Stimulated activated CD4-positive, alpha-beta T cell treated with anti-CD3 and anti-CD28 coated beads, Interleukin-2, amount 100 ng/mL, for 24 hours (primary cell): ENCODE results near the gene NYAP2.

Experiments used
- DNase-seq, 2 donors: peaks; one replicate each; pipeline ENCODE4 v3.0.0-alpha.2; 2020

NYAP2 gene

DNA sequence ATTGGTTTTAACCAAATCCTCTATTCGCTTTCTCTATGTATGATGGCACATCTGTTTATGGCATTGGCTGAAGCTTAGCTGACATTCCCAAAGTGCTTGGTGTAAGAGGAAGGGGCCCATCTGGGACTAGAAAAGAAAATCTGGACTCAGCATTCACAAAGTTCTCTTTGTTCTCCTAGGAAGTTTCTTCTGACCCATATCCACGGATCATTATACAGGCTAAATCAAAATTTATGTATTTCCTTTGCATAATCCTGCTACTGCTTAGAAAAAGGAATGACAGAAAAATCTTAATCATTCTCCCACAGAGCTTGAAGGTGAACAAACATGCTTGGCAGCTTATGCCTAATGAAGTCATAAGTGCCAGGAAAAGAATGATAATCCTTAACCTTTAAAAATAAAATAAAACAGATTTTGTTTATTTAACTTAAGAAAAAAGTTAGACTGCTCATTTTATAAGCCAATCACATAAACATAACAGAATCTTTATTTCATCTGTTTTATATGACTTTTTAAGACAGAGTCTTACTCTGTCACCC lies 88.4 kb downstream of the NYAP2 start:
- DNase-seq: no peak

DNA sequence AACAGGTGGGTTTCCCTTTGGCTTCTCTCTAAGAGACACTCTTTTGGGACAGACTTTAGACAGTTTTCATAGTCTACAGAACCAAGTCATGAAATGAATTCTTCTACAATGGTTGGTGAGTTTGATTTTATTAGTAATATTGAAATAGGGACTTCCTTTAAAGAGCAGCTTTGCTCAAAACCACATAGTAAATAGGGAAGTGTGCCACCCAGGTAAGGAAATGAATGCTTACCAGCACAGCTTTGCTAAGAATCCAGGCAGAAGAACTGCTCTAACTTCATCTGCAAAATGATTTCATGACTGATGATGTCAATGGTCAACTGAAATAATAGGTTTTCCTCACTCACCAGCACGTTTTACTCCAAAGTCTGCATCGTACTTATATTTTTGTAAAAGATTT lies 89.2 kb downstream of the NYAP2 start:
- no peak for DNase-seq

DNA sequence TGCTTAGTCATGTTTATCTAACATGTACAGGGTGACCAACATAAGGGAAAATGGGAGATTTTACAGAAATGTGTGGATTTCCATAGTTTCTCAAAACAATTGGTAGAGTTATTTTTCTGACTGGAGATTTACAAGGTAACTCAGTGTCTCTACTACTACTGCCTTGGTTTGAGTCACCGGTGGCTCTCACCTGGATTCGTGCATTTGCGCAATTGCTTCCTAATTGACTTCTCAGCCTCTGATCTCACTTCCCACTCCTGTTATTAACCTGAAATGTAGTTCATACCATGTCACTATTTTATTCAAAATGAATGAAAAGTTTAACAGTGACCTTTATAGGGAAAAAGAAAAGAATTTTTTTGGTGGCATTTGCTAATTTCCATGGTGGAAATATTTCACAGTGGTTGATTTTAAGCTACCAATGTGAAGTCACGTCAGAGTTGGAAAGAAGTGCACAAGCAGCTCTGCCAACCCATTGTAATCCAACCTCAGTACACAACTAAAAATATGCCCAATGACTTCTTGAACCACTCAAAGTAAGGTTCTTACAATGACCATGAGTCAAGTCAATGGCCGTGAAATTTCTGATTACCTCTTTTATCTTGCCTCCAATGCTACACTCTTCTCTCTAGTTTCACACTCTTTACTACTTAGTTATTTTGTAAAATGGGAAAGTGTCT lies 94.0 kb downstream of the NYAP2 start:
- no peak for DNase-seq

DNA sequence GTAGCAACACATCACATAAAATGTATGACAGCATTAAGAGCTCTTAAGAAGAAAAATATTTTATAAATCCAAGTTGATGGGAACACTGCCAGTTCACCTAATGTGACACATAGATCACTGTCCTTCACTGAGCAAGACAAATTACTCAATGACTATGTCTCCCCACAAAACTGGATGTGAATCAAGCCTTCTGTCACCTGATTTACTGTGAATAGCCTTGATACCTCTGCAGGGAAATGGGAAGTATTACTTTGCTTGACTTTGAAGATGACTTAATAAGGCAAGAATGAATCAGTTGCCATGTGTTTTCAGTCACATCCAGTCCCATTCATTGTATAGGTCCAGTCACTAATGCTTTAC lies 94.6 kb downstream of the NYAP2 start:
- DNase-seq: no peak

DNA sequence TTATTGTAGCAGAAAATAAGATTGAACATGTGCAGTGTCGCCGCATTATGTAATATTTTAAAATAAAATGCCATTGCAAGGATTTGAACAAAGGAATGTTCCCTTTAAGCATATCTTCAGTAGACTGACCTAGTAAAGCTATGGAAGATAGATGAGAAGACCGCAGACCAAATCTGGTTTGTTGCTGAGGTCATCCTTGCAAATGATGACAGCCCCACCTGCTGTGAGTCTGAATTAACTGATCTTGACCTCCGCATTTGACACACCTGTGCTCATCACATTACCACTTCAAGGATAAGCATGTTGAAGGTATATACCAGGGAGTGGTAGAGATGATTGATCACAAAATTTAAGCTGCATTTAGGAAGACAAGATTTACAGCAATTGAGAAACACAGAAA lies 96.2 kb downstream of the NYAP2 start:
- no peak for DNase-seq

DNA sequence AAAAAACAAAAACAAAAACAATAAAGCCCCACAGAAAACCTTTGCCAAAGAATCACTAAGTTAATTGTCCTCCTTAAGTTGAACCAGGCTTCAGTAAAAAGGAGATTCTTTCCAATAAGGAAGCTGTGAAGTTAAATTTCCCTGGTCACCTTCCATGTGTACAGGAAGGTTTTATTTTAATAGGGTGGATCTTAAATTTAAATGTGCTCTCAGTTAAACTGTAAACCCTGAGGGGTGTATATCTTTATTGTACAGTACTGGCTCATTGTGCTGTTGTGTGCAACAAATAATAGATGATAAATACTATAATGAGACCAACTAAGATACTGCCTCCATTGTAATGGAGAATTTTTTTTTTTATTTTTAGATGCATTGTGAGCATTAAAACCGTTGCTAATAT lies 97.1 kb downstream of the NYAP2 start:
- no peak for DNase-seq

DNA sequence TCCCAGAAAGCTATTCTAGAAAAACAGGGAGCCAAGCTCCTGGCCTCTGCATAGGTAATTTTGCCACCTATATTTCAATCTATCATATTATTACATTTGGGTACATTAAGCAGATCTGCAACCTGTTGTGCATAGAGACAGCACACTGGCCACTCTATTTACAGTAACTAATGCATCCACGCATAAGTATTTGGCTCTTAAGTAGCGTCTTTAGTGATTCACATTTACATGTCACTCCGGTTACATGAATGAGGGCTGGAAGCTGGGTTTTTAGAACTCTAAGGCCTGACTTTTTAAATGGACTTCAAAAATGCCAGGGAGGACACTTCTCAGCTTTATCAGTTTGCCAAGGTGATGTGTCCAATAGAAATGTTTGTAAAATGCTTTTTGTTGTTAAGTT lies 97.7 kb downstream of the NYAP2 start:
- no peak for DNase-seq

DNA sequence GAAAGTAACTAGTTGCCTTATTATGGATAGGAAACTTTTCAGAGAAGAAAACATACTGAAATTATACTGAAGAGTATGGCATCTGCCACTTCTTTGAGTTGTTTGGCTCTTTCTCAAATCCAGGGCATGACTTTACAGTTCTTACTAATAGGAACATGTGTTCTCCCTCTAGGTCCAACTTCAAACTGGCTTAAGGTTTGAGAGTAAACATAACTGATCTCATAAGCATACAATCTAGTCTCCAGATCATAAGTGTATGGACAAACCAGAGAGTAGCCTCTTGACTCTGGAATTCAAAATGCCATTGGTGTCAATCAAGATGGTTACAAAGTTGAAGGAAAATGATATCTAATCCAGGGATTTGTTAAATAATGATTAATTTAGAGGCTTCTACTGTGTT lies 101.5 kb downstream of the NYAP2 start:
- no peak for DNase-seq

DNA sequence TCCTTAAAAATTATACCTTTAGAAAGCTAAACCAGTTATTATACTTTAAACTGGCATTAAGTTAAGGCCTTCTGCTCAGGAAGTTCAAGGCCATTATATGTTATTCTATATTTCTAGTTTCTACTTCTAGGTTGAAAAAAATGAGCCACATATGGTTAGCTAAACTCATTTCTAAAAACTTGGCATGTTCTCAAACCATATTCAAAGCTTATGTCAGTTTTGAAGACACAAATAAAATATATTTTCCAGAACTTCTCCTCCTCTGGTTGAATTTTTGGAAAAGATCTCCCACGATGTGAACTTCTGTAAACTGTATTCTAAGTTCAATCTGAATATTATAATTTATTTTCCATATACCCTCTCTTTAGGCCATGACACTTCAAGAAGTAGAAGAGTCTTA lies 103.5 kb downstream of the NYAP2 start:
- no peak for DNase-seq

DNA sequence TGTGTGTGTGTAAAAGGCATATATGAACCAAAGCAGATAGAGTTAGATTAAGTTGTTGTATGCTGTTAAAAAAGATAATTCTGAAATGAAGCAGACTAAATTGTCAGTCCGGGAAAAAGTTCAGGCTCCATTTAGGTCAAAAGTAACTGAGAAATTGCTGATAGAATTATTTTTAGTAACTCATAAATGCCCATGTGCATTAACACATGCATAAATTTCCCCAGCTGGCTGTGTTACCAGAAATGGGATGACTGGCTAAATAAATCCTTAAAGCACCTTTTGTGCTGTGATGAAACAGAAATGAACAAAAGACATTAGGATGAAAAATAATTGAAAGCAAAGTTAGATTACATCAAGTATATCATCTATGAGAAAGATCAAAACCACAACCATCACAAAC lies 111.3 kb downstream of the NYAP2 start:
- no peak for DNase-seq

DNA sequence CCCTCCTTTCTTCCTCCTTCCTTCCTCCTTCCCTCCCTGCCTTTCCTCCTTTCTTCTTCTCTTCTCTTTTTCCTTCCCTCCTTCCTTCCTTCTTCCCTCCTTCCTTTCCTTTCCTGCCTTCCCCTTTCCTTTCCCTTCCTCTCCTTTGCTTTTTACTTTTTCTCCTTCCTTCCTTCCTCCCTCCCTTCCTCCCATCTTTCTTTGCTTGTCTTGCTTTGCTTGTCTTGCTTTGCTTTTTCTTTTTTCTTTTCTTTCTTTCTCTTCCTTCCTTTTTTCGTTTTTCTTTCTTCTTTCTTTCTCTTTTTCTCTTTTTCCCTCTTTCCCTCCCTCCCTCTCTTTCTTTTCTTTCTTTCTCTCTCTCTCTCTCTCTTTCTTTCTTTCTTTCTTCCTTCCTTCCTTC lies 113.0 kb downstream of the NYAP2 start:
- no peak for DNase-seq

DNA sequence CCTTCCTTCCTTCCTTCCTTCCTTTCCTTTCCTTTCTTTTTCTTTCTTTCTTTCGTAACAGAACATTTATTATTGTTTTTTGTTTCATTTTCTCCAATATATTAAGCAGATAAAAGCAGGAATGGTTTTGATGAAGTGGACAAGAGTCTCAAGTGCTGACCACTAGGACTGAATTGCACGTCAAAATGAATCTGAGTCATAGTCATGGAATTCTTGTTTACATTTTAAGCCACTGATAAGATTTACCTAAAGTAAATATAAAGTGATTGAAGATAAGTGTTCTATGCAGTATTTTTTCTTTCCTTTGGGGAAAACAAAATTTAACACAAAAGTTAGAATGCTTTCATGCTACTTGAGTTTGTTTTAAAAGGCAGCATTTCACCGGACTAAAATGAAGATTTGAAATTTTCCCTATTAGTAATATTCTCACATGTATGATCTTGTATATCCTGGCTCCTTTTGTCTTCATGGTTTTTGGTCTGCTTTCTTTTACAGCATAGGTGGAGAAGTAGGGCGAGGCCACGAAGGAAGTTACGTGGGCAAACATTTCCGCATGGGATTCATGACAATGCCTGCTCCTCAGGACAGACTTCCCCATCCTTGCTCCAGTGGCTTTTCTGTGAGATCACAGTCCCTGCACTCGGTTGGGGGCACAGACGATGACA lies 113.5 kb downstream of the NYAP2 start:
- DNase-seq: no peak

DNA sequence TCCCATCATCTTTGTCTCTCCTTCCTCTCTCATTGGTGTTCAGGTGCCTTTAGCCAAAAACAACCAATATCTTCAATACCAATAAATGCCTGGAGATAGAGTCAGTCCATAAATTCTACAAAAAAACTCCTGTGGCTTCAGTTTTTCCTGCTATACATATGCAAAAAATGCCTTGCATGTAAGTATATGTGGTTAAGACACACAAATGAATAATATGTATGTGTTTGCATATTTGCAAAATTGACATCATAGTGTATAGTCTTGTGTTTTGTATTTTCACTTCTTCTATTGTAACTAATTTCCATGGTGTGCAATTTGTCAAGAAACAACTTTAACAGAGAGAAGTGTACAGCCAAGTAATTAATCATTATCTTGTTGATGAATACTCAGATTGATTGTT lies 115.5 kb downstream of the NYAP2 start:
- DNase-seq: no peak

DNA sequence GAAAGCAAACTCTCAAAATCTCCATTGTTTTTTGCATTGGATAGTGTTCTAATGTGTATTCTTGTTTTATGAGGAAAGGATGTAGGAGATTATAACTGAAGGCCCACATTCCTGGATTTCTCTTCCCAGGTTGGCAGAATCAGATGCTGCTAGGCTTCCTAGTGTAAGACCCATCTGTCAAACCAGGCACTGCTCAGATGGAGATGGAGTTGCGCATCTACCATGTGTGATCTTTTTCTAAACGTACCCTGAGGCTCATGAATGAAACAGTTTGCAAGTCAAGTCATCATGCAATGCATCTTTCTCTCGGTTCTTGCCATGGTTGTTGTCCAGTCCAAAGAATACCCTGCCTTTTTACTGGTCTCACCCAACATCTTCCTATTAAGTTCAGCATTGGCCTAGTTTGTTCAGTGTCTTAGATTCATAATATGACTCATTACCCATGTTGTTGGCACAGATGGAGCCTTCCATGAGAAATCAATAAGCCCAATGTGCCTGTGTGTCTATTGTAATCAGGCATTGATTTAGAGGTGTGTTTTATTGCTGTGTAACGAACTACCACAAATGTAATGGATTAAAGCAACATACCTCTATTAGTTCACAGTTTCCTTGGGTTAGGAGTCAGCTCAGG lies 127.4 kb downstream of the NYAP2 start:
- no peak for DNase-seq

DNA sequence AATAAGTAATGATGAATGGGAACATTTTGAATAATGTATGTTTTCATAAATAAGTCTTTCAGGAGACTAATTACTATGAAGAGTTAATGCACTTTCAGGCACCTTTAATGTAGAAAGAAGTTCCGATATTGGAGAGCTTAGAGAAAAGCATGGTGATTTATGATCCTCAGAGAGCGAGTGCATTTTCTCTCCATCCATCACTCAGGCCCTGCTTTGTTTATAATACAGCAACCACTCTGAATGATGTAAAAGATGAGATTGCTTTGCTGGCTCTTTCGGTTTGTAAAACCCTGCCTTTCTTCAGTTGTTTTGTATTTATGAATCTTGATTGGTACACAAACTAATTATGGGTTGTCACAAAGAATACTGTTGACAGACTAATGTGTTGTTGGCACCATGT lies 132.0 kb downstream of the NYAP2 start:
- no peak for DNase-seq

DNA sequence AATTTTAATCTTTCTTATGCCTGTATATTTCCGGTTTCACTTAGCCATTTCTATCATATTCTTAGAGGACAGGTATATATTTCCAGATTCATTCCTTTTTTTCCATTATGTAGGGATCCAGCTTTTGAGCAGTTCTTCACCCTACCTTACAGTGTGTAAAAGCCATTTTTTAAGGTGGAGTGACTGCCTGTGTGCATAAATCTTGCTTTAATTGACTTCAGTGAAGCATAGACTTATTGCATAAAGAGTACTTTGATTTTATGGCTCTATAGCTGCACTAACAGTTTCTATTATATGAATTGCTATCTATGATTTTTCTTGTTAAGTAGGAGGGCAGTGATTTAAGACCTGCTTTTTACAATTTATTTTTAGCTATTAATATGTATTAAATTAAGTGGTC lies 132.6 kb downstream of the NYAP2 start:
- DNase-seq: no peak

DNA sequence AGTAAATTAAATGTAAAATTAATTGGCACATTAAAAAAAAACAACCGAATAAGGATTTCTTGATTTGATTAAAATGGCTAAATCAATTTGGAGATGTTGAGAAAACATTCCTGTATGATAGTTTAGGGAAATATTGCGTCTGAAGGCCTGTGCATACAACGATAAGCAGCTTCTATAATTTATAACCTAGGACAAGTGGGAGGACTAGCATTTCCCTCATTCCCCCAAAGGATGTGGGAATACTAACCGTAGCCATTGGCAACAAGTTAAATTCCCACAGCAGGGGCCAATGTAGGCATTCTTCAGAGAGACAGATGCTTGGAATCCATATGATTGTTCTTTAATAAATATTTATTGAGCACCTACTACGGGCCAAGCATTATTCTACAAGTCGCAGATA lies 134.5 kb downstream of the NYAP2 start:
- no peak for DNase-seq

DNA sequence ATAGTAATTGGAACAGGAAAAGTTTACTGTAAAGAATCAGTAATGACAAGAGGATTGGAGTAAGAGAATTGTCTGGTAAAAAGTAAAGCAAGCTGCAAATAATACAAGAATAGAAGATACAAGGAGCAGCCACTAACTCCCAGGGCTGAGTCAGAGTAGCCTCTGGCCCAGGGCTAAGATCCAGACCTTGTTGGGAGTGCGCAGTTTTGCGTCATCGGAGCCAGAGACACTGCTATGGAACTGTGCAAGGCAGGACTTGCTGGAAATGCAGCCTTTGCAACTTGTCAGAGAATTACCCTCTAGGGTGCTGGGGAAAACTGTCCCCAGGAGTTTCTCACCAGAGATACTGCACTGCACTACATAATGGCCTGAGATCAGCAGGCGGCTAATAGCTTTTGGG lies 135.2 kb downstream of the NYAP2 start:
- no peak for DNase-seq

DNA sequence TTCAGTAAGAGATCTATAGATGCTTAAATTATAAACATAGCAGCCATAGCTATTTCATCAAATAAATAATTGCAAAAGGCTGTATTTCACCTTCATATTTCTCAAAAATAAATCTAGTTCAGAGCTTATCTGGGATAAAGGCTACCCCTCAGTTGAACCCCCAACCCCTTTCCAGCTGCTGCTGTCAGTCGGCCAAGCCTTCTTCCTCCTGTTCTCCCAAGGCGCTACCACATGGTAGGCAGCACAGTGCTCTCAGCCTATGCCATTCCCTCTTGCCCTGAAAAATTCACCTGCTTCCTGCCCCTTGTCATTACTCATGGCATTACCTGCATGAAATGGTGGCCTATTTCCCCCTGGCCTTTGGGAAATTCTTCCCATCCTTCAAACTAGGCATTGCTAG lies 136.5 kb downstream of the NYAP2 start:
- DNase-seq: no peak

DNA sequence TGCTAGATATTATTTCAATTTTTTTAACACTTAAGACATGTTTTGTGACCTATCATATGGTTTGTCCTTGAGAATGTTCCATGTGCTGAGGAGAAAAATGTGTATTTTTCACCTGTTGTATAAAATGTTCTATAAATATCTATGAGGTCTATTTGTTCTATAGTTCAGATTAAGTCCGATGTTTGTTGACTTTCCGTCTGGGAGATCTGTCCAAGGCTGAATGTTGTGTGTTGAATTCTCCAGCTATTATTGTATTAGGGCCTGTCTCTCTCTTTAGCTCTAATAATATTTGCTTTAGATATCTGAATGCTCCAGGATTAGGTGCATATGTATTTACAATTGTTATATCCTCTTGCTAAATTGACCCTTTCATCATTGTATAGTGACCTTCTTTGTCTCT lies 144.1 kb downstream of the NYAP2 start:
- DNase-seq: no peak

DNA sequence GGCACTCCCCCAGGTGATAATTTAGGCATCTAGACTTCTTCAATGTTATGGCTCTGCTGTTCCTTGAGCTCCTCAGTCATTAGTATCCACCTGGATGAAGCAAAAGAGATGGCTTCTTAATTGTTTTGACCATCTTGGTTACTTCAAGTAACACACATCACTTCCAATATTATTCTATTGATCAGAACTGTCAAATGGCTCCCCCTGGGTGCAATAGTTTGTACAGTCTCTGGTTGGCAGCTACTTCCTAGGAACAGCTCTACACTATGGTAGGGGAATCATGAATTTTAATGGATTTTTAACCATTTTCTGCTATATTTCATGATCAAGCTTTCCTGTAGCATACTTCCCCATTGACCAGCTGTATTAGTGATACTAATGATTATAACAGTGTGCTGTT lies 157.0 kb downstream of the NYAP2 start:
- no peak for DNase-seq

DNA sequence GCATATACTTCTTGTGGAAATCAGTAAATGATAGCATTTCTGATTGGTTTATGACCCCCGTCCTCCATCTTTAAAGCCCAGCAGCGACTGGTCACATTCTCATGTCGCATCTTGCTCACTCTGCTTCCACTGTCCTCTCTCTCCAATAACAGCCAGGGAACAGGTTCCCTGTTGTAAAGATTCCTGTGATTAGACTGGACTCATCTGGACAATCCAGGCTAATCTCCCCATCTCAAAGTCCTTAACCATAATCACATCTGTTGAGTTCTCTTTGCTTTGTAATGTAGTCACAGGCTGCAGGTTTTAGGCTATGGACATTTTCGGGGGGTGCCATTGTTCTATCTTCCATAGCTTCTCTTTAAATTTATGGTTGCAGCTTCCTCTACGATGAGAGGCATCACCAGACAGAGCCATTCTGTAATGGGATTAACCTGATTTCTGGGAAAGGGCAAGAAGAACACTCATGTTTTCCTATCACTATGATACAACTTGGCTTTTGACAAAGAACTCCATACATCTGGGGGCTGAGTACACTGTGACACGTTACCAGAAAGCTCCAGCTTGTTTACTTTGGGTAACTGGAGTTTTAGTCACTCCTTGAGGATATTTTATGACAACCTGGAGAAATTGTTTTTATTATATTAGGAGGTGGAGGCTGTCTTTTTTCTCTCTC lies 159.0 kb downstream of the NYAP2 start:
- DNase-seq: no peak

DNA sequence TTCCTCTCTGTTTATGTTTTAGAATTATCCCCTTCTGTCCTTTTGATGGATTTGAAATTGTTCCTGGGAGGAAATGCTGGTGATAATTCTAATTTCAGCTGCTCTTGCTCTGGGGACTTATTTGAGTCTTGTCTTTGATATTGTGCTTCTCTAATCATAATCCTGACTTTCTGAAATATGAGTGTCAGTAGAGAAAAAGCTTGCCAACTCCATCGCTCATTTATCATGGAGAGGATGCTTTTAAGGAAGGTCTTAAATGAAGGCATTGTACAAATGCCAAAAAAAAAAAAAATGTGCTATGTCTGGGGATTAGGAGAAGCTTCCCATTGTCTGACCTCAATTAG lies 159.5 kb downstream of the NYAP2 start:
- DNase-seq: no peak

DNA sequence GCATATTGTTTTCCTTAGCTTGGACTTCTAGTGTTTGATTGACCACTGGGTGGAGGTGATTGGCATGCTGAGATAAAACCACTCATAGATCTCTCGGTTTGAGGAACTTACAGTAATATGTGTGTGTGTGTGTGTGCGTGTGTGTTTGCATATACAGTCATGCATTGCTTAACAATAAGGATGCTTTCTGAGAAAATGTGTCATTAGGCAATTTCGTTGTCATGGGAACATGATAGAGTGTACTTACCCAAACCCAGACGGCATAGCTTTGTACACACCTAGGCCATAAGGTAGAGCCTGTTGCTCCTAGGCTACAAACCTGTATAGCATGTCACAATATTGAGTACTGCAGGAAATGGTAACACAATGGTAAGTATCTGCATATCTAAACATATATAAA lies 167.3 kb downstream of the NYAP2 start:
- no peak for DNase-seq
